K562 (cell line): ENCODE results near the gene ASS1. TPM values are rescaled to one million over a fixed set of nuclear protein-coding genes. Genes with fewer than 3 reads are reported as not detected.
A peak's percentile ranks its signal among the peaks of the same experiment; 100 is the strongest.

Experiments used
- CHD4 ChIP-seq: fragments of 200-600 bp; sonication (generic); IDR thresholded peaks from 3 replicates; pipeline ENCODE4 v1.6.1; 2012; ENCODE audit warnings: low read depth, mild to moderate bottlenecking, mixed read lengths, low read length, inconsistent platforms; ENCODE audit not compliant: insufficient read depth, insufficient replicate concordance, poor library complexity, severe bottlenecking
- E2F5 ChIP-seq: sonication (generic); formaldehyde crosslinking; IDR thresholded peaks from 2 replicates; pipeline ENCODE4 v1.8.0; 2022; ENCODE audit warnings: mild to moderate bottlenecking, missing genetic modification reagents
- E2F6 ChIP-seq, 2 experiments: IDR thresholded peaks; 2 replicates each; pipeline ENCODE4 v1.6.1; 2011; ENCODE audit warnings: borderline replicate concordance in 1 of 2, control low read depth in 1 of 2, low read depth in 1 of 2, low read length in 1 of 2, mild to moderate bottlenecking in 1 of 2, mixed read lengths in 1 of 2, moderate library complexity in 1 of 2; ENCODE audit not compliant: insufficient read depth in 1 of 2, insufficient read length in 1 of 2, poor library complexity in 1 of 2, severe bottlenecking in 1 of 2; ENCODE audit errors: extremely low read depth in 1 of 2
- GABPB2 ChIP-seq: fragments of 250-450 bp; sonication (Bioruptor Pico); conservative IDR thresholded peaks from 2 replicates; pipeline ENCODE4 v1.5.1; 2021; ENCODE audit warnings: mild to moderate bottlenecking
- GTF2E2 ChIP-seq: fragments of 200-800 bp; sonication (Bioruptor generic); IDR thresholded peaks from 2 replicates; pipeline ENCODE4 v1.6.1; 2016; ENCODE audit warnings: missing genetic modification characterization, missing compliant biosample characterization
- HBP1 ChIP-seq: fragments of 450-650 bp; formaldehyde crosslinking; IDR thresholded peaks from 2 replicates; pipeline ENCODE4 v1.4.0; 2022; ENCODE audit warnings: missing genetic modification characterization
- JUND ChIP-seq, 2 experiments: IDR thresholded peaks; 2 replicates in 1 of 2; 3 replicates in 1 of 2; pipeline ENCODE4 v1.6.1; 2011; ENCODE audit warnings: borderline replicate concordance in 2 of 2, low read depth in 2 of 2, low read length in 2 of 2, improper control_type of control experiment in 1 of 2, missing biosample characterization in 1 of 2, missing genetic modification characterization in 1 of 2, missing genetic modification reagents in 1 of 2
- MAZ ChIP-seq, 2 experiments: fragments of 450-650 bp in 1 of 2; sonication (generic) in 1 of 2; formaldehyde crosslinking; IDR thresholded peaks in 1 of 2; conservative IDR thresholded peaks in 1 of 2; 2 replicates each; pipeline versions ENCODE4 v1.4.0 to v1.5.0; 2020; ENCODE audit warnings: mild to moderate bottlenecking in 1 of 2, missing genetic modification reagents in 1 of 2
- NFATC3 ChIP-seq: fragments of 450-650 bp; IDR thresholded peaks from 2 replicates; pipeline ENCODE4 v1.6.1; 2017; ENCODE audit warnings: mild to moderate bottlenecking
- NRF1 ChIP-seq, 2 experiments: fragments of 450-650 bp; IDR thresholded peaks in 1 of 2; conservative IDR thresholded peaks in 1 of 2; 2 replicates each; pipeline ENCODE4 v1.6.1; 2014; ENCODE audit warnings: mild to moderate bottlenecking in 2 of 2
- SIN3A ChIP-seq, 2 experiments: fragments of 150-350 bp in 1 of 2; IDR thresholded peaks; 2 replicates each; pipeline ENCODE4 v1.6.1; 2011 to 2016; ENCODE audit warnings: borderline replicate concordance in 2 of 2, low read depth in 2 of 2, low read length in 2 of 2, mild to moderate bottlenecking in 2 of 2, moderate library complexity in 2 of 2; ENCODE audit not compliant: control insufficient read depth in 1 of 2
- SMAD1 ChIP-seq: fragments of 150-350 bp; IDR thresholded peaks from 2 replicates; pipeline ENCODE4 v1.6.1; 2014; ENCODE audit warnings: low read length, low read depth; ENCODE audit not compliant: partially characterized antibody
- SMAD4 ChIP-seq: fragments of 250-450 bp; sonication (Bioruptor Pico); conservative IDR thresholded peaks from 2 replicates; pipeline ENCODE4 v1.8.0; 2021; ENCODE audit warnings: inconsistent platforms, mild to moderate bottlenecking, moderate library complexity
- SMARCB1 ChIP-seq: IDR thresholded peaks from 2 replicates; pipeline ENCODE4 v1.6.1; 2011; ENCODE audit warnings: improper control_type of control experiment, low read depth; ENCODE audit not compliant: insufficient read length
- ZFP91 ChIP-seq: sonication (generic); formaldehyde crosslinking; IDR thresholded peaks from 2 replicates; pipeline ENCODE4 v1.8.0; 2022; ENCODE audit warnings: mild to moderate bottlenecking, missing genetic modification reagents
- ZKSCAN8 ChIP-seq: fragments of 200-800 bp; sonication (Bioruptor generic); IDR thresholded peaks from 2 replicates; pipeline ENCODE4 v1.6.1; 2016; ENCODE audit warnings: missing genetic modification characterization, missing compliant biosample characterization
- ZNF449 ChIP-seq: fragments of 250-450 bp; sonication (Bioruptor Pico); IDR thresholded peaks from 2 replicates; pipeline ENCODE4 v1.8.0; 2022; ENCODE audit warnings: moderate library complexity, mild to moderate bottlenecking, inconsistent platforms
- ZNF668 ChIP-seq: fragments of 250-450 bp; sonication (Bioruptor Pico); IDR thresholded peaks from 2 replicates; pipeline ENCODE4 v1.8.0; 2022; ENCODE audit warnings: mild to moderate bottlenecking, inconsistent platforms
- polyA plus RNA-seq, 8 experiments: library from polyadenylated mRNA; depleted of rRNA in 4 of 8; stranded (reverse) in 5 of 8; unstranded in 3 of 8; fragments of >200 nt; fragmentation: Nextera tagmentation in 2 of 8; fragmentation: Illumina TruSeq in 1 of 8; extraction: Ambion mirVana in 2 of 8; extraction: Trizol in 1 of 8; gene quantifications; 2 replicates each; pipeline versions ENCODE4 v1.2.1 to v1.2.3, GENCODE V29; 2011 to 2014; ENCODE audit warnings: inconsistent platforms in 1 of 8, missing spikeins in 1 of 8
- total RNA-seq, 7 experiments: library from RNA; depleted of rRNA in 6 of 7; stranded (reverse); fragments of >200 nt in 6 of 7; fragmentation: Illumina TruSeq in 2 of 7; extraction: Trizol in 2 of 7; gene quantifications; 2 replicates each; pipeline versions ENCODE4 v1.2.1 to v1.2.3, GENCODE V29; 2011 to 2021; ENCODE audit warnings: low replicate concordance in 1 of 7

ASS1 gene
- total and polyA plus RNA-seq, 9 of the 15 experiments (the other 6 are each of a cell fraction or from before 2014, with no cell fraction given) = 1.5 to 5.7 (median 3.7) TPM

GRCh38 chr9:130444565-130445221, at the start of gene ASS1 (continued):
- TF ChIP-seq E2F5 (CRISPR knock-in tag) (no peak), GABPB2 (CRISPR knock-in tag) (no peak), ZNF668 (no peak), CHD4 (no peak), E2F6 (IDR thresholded peaks at IDR 0.05; ENCODE audit: borderline replicate concordance in 1 of 2, extremely low read depth in 1 of 2, insufficient read depth in 1 of 2, insufficient read length in 1 of 2, low read depth in 1 of 2, low read length in 1 of 2, poor library complexity in 1 of 2, severe bottlenecking in 1 of 2) (peak; percentile 48 to 60), ZFP91 (CRISPR knock-in tag) (no peak), HBP1 (CRISPR knock-in tag) (no peak), NFATC3 (no peak), MAZ (CRISPR knock-in tag; conservative IDR thresholded peaks at IDR 0.05 in 1 of 2, IDR thresholded peaks at IDR 0.05 in 1 of 2) (peak; percentile 10 to 33; a peak in 1 of 4 replicates), SMAD1 (no peak), GTF2E2 (tag) (no peak), SMARCB1 (no peak), ZNF449 (CRISPR knock-in tag) (no peak), ZKSCAN8 (CRISPR knock-in tag) (no peak), SMAD4 (CRISPR knock-in tag) (no peak), SIN3A (IDR thresholded peaks at IDR 0.05; ENCODE audit: borderline replicate concordance in 2 of 2, control insufficient read depth in 1 of 2, low read depth in 2 of 2, low read length in 2 of 2) (no peak), NRF1 (conservative IDR thresholded peaks at IDR 0.05 in 1 of 2, IDR thresholded peaks at IDR 0.05 in 1 of 2) (peak in 1 of 2 experiments; percentile 3; a peak in 1 of 4 replicates), JUND (IDR thresholded peaks at IDR 0.05; ENCODE audit: borderline replicate concordance, low read depth, low read length) (no peak), JUND (tag; IDR thresholded peaks at IDR 0.05; ENCODE audit: borderline replicate concordance, low read depth, low read length) (no peak)
